Measurements from ENCODE around the gene TMEM170A.
"Not testable (repeated sequence)": the region's sequence is repeated elsewhere in the genome, so short reads cannot be mapped to it uniquely, and the experiment has no call there.

TMEM170A gene, protein sequence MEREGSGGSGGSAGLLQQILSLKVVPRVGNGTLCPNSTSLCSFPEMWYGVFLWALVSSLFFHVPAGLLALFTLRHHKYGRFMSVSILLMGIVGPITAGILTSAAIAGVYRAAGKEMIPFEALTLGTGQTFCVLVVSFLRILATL

DNA sequence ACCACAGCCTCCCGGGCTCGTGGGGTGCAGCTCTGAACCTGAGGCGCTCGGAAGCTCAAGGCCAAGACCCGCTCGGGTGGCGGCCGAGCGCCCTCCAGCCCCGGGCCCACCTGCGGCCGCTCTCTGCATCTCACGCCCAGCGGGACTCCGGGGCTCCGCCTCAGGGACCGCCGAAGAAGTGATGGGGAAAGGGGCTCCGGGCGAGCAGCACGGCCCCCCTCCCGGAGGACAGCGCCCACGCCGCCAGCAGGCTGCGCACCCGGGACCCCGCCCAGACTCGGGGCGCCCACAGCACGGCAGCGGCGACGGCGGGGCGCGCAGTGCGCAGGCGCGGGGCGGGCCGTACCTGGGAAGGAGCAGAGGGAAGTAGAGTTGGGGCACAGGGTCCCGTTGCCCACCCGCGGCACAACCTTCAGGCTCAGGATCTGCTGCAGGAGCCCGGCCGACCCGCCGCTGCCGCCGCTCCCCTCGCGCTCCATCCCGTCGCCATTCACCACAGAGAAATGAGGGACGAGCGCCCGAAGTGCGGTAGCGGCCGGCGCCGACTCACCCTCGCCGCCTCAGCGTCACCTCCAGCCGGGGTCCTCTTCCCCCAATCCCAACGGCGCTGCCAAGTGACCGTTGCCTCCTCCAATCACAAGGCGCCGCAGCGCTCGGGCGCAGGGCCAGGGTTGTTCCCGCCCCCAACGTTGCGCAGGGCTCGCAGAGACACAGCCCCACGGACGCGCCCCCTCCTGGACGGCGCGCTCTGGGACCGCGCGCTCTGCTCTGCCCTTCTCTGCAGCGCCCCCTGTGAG lies at the start of gene TMEM170A:
TSS of gene TMEM170A (minus strand) at position 568 of the 797 bp plus-strand sequence. CDS start at position 479, 89 bp downstream.
- Mint-ChIP-seq H3K36me3 (peaks cover 12% of the 10 kb centered on the region), H3K4me3 (peak within 1 kb of the TSS; percentile 93), H3K9me3 (no peaks in the 10 kb centered on the region), H3K27me3 (no peaks in the 10 kb centered on the region), H3K27ac (peak within 1 kb of the TSS; percentile 84), H3K4me1 (peaks cover 45% of the 10 kb centered on the region)
- peak; percentile 99 for ATAC-seq

DNA sequence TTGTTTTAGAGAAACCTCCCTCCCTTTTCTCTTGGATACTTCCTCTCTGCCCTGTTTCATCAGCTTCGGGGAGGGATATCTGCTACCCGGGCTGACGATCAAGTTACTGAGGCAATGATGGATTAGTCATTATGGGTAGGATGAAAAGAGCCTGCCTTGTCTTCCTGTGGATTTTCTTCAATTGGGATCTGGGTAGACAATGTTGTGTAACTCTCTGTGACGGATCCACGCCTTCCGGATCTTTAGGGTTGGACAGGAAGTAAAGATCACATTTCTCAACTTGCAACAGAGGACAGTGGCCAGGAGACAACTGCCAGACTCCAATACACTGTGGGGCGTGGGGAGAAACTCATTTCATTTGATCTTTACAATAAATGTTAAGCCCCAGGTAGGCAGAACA lies 42.1 kb upstream of the TMEM170A start:
- Mint-ChIP-seq H3K4me1 (no peaks in the 10 kb centered on the region), H3K27ac (no peak overlapping the region), H3K36me3 (no peaks in the 10 kb centered on the region), H3K9me3 (no peaks in the 10 kb centered on the region), H3K27me3 (no peaks in the 10 kb centered on the region), H3K4me3 (no peak overlapping the region)
- ATAC-seq = no peak

DNA sequence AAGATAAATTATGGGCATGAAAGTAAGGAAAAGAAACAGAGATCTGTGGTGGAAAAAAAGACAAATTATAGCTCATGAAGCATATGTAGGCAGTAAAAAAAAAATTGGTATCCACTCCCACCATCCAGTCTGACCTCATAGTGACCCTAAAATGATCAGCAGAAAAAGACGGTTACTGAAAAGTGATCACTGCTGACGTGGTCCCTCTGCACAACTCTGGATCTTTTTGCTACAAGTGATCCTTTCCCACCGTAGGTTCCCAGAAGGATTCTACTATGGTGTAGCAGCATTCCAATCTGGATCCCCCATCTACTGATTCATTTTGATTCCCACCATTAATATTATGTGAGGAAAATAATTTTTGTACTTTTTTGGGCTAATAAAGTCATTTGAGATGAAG lies 41.6 kb upstream of the TMEM170A start:
- Mint-ChIP-seq H3K4me1 (no peaks in the 10 kb centered on the region), H3K27me3 (no peaks in the 10 kb centered on the region), H3K36me3 (no peaks in the 10 kb centered on the region), H3K4me3 (no peak overlapping the region), H3K9me3 (no peaks in the 10 kb centered on the region), H3K27ac (no peak overlapping the region)
- no peak for ATAC-seq

DNA sequence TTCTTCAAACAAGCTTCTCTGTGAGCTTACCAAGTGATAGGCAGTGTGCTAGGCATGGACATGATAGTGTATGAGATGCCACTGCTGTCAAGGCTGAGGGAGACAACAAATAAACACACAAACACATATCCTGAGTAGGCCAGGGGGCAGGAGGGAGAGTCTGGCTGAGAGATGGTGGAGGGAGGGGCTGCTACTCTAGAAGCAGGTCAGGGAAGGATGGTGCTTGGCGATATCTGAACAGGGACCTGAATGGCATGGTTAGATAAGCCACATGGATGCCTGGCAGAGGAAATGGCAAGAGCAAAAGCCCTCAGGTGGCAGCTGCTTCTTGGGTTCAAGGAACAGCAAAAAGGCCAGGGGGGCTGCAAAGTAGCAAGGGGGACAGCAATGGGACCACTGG lies 39.3 kb upstream of the TMEM170A start:
- Mint-ChIP-seq H3K9me3 (no peaks in the 10 kb centered on the region), H3K36me3 (no peaks in the 10 kb centered on the region)
- no peak for ATAC-seq

GRCh38 chr16:75502916-75503605 lies 38.6 kb upstream of the TMEM170A start:
- Mint-ChIP-seq H3K27ac (no peak overlapping the region), H3K27me3 (no peaks in the 10 kb centered on the region), H3K36me3 (no peaks in the 10 kb centered on the region), H3K4me3 (no peak overlapping the region), H3K4me1 (no peaks in the 10 kb centered on the region), H3K9me3 (no peaks in the 10 kb centered on the region)
- no peak for ATAC-seq

More for the DNA sequence above, 39.3 kb upstream of the TMEM170A start:
- H3K4me3 Mint-ChIP-seq = no peak overlapping the region
- no peak overlapping the region for H3K27ac Mint-ChIP-seq
- no peaks in the 10 kb centered on the region for H3K4me1 Mint-ChIP-seq
- no peaks in the 10 kb centered on the region for H3K27me3 Mint-ChIP-seq

GRCh38 chr16:75501820-75502219 lies 37.3 kb upstream of the TMEM170A start:
- not testable (repeated sequence) for H3K4me1 Mint-ChIP-seq, H3K9me3 Mint-ChIP-seq, H3K27me3 Mint-ChIP-seq, H3K36me3 Mint-ChIP-seq, ATAC-seq, H3K4me3 Mint-ChIP-seq, H3K27ac Mint-ChIP-seq

GRCh38 chr16:75501359-75501758 lies 36.9 kb upstream of the TMEM170A start:
- Mint-ChIP-seq H3K27ac (no peak overlapping the region), H3K27me3 (no peaks in the 10 kb centered on the region), H3K9me3 (no peaks in the 10 kb centered on the region), H3K4me3 (no peak overlapping the region), H3K36me3 (no peaks in the 10 kb centered on the region), H3K4me1 (no peaks in the 10 kb centered on the region)
- no peak for ATAC-seq

DNA sequence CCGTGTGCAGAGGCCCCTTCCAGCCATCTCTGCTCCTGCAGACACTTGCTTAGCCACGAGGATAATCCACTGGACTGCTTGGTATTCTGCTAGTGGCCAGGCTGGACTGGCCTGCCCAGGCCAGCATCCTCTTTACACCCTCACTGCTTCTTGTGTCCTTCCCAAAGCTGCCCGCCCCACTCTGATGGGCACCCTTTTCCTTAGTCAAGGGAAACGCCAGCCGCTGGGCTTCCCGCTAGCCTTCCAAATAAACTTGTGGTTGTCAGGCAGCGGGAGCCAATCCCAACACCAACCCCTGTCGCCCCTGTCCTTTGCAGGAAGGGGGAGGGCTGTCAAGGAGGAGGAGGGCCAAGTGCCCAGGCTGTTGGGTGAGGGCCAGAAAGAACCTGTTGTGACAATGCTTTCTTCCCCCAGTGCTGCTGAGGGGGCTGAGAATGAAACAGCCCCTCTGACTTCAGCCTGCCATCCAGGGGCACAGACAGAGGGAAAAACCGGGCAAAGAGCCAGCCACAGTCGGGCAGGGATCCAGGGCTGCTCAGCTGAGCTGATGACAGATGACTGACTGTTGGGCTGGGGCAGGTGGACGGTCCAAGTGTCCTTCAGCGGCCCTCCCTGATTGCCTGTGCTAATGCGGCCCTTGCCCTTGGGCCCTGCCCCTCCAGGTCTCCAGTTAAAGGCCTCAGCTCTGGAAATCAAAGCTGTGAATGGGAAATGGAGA lies 34.3 kb upstream of the TMEM170A start:
- not testable (repeated sequence) for H3K4me1 Mint-ChIP-seq, H3K9me3 Mint-ChIP-seq, H3K27ac Mint-ChIP-seq, ATAC-seq, H3K36me3 Mint-ChIP-seq, H3K4me3 Mint-ChIP-seq
- H3K27me3 Mint-ChIP-seq = peaks cover 22% of the 10 kb centered on the region

DNA sequence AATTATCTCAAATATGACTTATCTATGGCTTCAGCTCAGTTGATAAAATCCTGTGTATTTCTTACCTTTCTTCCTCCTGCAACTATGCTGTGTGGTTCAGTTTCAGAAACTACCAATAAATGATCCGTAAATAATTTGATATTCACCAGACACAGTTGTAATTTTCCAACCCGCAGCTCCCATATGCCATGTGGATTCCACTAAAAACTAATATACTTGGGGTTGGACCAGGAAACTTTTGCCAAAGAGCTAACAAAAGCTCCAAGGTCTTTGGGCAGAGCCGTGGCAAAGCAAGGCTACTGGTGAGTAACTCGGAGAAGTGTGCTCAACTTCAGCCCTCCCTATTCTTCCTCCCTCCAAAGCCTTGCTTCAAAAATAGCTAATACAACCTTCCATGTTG lies 33.1 kb upstream of the TMEM170A start:
- Mint-ChIP-seq H3K9me3 (no peaks in the 10 kb centered on the region), H3K27me3 (peaks cover 29% of the 10 kb centered on the region), H3K4me3 (no peak overlapping the region), H3K36me3 (no peaks in the 10 kb centered on the region), H3K4me1 (peaks cover 9% of the 10 kb centered on the region), H3K27ac (no peak overlapping the region)
- ATAC-seq = no peak

GRCh38 chr16:75495076-75495674 lies 30.7 kb upstream of the TMEM170A start, which contains the start of gene CHST6:
Gene CHST6, minus strand, starts transcription at chr16:75495441. Its CDS starts 15,613 bp downstream, at chr16:75479828.
- peaks cover 12% of the 10 kb centered on the region for H3K4me1 Mint-ChIP-seq
- H3K27ac Mint-ChIP-seq = peak within 1 kb of the TSS; percentile 52
- H3K27me3 Mint-ChIP-seq = peaks cover 29% of the 10 kb centered on the region
- peak within 1 kb of the TSS; percentile 53 for H3K4me3 Mint-ChIP-seq
- H3K9me3 Mint-ChIP-seq = no peaks in the 10 kb centered on the region
- ATAC-seq = peak; percentile 80
- H3K36me3 Mint-ChIP-seq = no peaks in the 10 kb centered on the region

GRCh38 chr16:75494661-75495075 lies 30.2 kb upstream of the TMEM170A start:
- Mint-ChIP-seq H3K4me1 (peaks cover 14% of the 10 kb centered on the region), H3K4me3 (peak overlapping the region; percentile 53), H3K9me3 (no peaks in the 10 kb centered on the region), H3K27ac (peak overlapping the region; percentile 52), H3K27me3 (peaks cover 29% of the 10 kb centered on the region), H3K36me3 (no peaks in the 10 kb centered on the region)
- ATAC-seq = no peak

GRCh38 chr16:75494184-75494583 lies 29.7 kb upstream of the TMEM170A start:
- no peak for ATAC-seq
- H3K4me1 Mint-ChIP-seq = peaks cover 14% of the 10 kb centered on the region
- H3K27me3 Mint-ChIP-seq = peaks cover 29% of the 10 kb centered on the region
- H3K36me3 Mint-ChIP-seq = no peaks in the 10 kb centered on the region
- H3K9me3 Mint-ChIP-seq = no peaks in the 10 kb centered on the region
- no peak overlapping the region for H3K4me3 Mint-ChIP-seq
- H3K27ac Mint-ChIP-seq = no peak overlapping the region

DNA sequence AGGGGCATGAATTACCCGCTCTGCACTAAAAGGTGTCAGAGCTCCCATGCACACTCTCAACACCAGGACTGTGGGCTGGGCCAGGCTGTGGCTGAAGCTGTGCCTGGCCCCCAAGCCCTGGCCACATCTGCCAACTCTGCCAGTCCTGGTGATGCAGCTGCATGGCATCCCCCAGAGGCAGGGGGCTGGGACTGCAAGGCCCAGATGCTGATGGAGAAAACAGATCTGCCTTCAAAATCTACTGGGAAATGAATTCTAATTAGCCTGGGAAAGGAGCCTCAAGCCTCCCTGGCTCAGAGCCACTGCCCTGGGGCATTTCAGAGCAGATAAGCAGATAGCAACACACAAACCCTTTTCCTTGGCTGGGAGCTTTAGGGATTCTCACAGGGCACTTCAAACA lies 27.4 kb upstream of the TMEM170A start:
- no peaks in the 10 kb centered on the region for H3K9me3 Mint-ChIP-seq
- H3K4me1 Mint-ChIP-seq = peaks cover 22% of the 10 kb centered on the region
- no peak overlapping the region for H3K4me3 Mint-ChIP-seq
- peaks cover 36% of the 10 kb centered on the region for H3K27me3 Mint-ChIP-seq
- no peak overlapping the region for H3K27ac Mint-ChIP-seq
- ATAC-seq = no peak
- no peaks in the 10 kb centered on the region for H3K36me3 Mint-ChIP-seq

DNA sequence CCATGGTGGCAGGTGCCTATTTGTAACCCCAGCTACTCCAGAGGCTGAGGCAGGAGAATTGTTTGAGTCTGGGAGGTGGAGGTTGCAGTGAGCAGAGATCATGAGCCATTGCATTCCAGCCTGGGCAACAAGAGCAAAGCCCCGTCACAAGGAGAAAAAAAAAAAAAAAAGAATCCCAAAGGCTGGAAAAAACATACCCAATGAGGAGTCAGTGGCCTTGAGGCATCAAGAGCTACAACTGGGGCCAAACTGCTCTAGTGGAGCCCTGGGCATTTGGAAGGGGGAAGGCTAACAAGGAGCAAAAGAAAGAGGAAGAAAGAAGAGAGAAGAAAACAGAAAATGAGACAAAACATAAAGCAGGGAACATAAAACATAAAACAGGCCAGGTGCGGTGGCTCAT lies 23.8 kb upstream of the TMEM170A start:
- Mint-ChIP-seq H3K27me3 (peaks cover 24% of the 10 kb centered on the region), H3K36me3 (no peaks in the 10 kb centered on the region), H3K27ac (no peak overlapping the region), H3K9me3 (no peaks in the 10 kb centered on the region), H3K4me1 (peaks cover 32% of the 10 kb centered on the region), H3K4me3 (no peak overlapping the region)
- no peak for ATAC-seq
